Trophoblast cell (in vitro differentiated cells and primary cell): ENCODE data around the gene RSAD1.

Experiments used
- DNase-seq, 2 donors: peaks; one replicate each; pipeline ENCODE4 v3.0.0-alpha.2; 2016
- H2AFZ ChIP-seq: 2 replicates; pipeline ENCODE4 v1.6.1; 2013; ENCODE audit warnings: low read length, moderate library complexity, mild to moderate bottlenecking; ENCODE audit not compliant: insufficient read depth, poor library complexity
- H2AK5ac ChIP-seq: 2 replicates; pipeline ENCODE4 v1.6.1; 2013; ENCODE audit warnings: mild to moderate bottlenecking, low read length
- H2BK120ac ChIP-seq: 2 replicates; pipeline ENCODE4 v1.6.1; 2013; ENCODE audit warnings: low read length, mild to moderate bottlenecking, moderate library complexity; ENCODE audit not compliant: insufficient read depth, poor library complexity
- H2BK12ac ChIP-seq: 2 replicates; pipeline ENCODE4 v1.6.1; 2013; ENCODE audit warnings: mild to moderate bottlenecking, low read length, moderate library complexity
- H2BK5ac ChIP-seq: 2 replicates; pipeline ENCODE4 v1.6.1; 2013; ENCODE audit warnings: low read length, low read depth, moderate library complexity, mild to moderate bottlenecking; ENCODE audit not compliant: poor library complexity
- H3K14ac ChIP-seq: 2 replicates; pipeline ENCODE4 v1.6.1; 2013; ENCODE audit warnings: mild to moderate bottlenecking, low read length
- H3K18ac ChIP-seq: 2 replicates; pipeline ENCODE4 v1.6.1; 2013; ENCODE audit warnings: mild to moderate bottlenecking, low read length
- H3K23ac ChIP-seq: 2 replicates; pipeline ENCODE4 v1.6.1; 2013; ENCODE audit warnings: low read length
- H3K27ac ChIP-seq: 2 replicates; pipeline ENCODE4 v1.5.1; 2013; ENCODE audit warnings: low read depth, mild to moderate bottlenecking, inconsistent platforms, low read length, moderate library complexity
- H3K27me3 ChIP-seq: 2 replicates; pipeline ENCODE4 v1.6.1; 2013; ENCODE audit warnings: inconsistent platforms, mild to moderate bottlenecking, low read length, moderate library complexity; ENCODE audit not compliant: insufficient read depth
- H3K36me3 ChIP-seq, 2 experiments: 1 replicate in 1 of 2; 2 replicates in 1 of 2; pipeline ENCODE4 v1.6.1; 2013; ENCODE audit warnings: low read length in 2 of 2, mild to moderate bottlenecking in 2 of 2, moderate library complexity in 1 of 2; ENCODE audit not compliant: insufficient read depth in 2 of 2, control insufficient read depth in 1 of 2
- H3K4ac ChIP-seq: 2 replicates; pipeline ENCODE4 v1.6.1; 2013; ENCODE audit warnings: low read depth, mild to moderate bottlenecking, low read length, moderate library complexity
- H3K4me1 ChIP-seq, 2 experiments: 1 replicate in 1 of 2; 2 replicates in 1 of 2; pipeline ENCODE4 v1.6.1; 2013; ENCODE audit warnings: low read length in 2 of 2, mild to moderate bottlenecking in 2 of 2, moderate library complexity in 1 of 2; ENCODE audit not compliant: insufficient read depth in 2 of 2, control insufficient read depth in 1 of 2
- H3K4me2 ChIP-seq: 2 replicates; pipeline ENCODE4 v1.6.1; 2013; ENCODE audit warnings: inconsistent platforms, mild to moderate bottlenecking, low read length, moderate library complexity
- H3K4me3 ChIP-seq: 2 replicates; pipeline ENCODE4 v1.5.1; 2013; ENCODE audit warnings: mild to moderate bottlenecking, low read depth, low read length, inconsistent platforms
- H3K79me1 ChIP-seq: one replicate; pipeline ENCODE4 v1.6.1; 2013; ENCODE audit warnings: low read length
- H3K79me2 ChIP-seq: 2 replicates; pipeline ENCODE4 v1.6.1; 2013; ENCODE audit warnings: low read length, mild to moderate bottlenecking; ENCODE audit not compliant: control insufficient read depth, insufficient read depth, poor library complexity
- H3K9ac ChIP-seq: 2 replicates; pipeline ENCODE4 v1.6.1; 2013; ENCODE audit warnings: mild to moderate bottlenecking, low read length
- H3K9me3 ChIP-seq: 2 replicates; pipeline ENCODE4 v1.6.1; 2013; ENCODE audit warnings: low read depth, mild to moderate bottlenecking, control low read depth, inconsistent platforms, low read length; ENCODE audit not compliant: insufficient read depth
- H4K12ac ChIP-seq: 2 replicates; pipeline ENCODE4 v1.6.1; 2013; ENCODE audit warnings: low read depth, mild to moderate bottlenecking, low read length, moderate library complexity
- H4K8ac ChIP-seq: 2 replicates; pipeline ENCODE4 v1.6.1; 2013; ENCODE audit warnings: low read depth, mild to moderate bottlenecking, low read length, moderate library complexity
- H4K91ac ChIP-seq: one replicate; pipeline ENCODE4 v1.6.1; 2013; ENCODE audit warnings: low read depth, mild to moderate bottlenecking, low read length, moderate library complexity
- WGBS: extraction: QIAGEN DNeasy Blood & Tissue Kit; methylation state at CpG from one replicate; pipeline ENCODE4 v1.1.7; 2013; ENCODE audit warnings: missing lambda C conversion rate; ENCODE audit not compliant: insufficient read length, insufficient coverage; ENCODE audit errors: extremely low coverage; 5-methylcytosine and 5-hydroxymethylcytosine counted together

Gene RSAD1

GRCh38 chr17:50532452-50533024 lies 53.9 kb downstream of the RSAD1 start, which contains the start of gene EPN3:
Gene EPN3 (plus strand): TSS chr17:50532735. CDS start chr17:50536557, 3,822 bp downstream.
- Histone ChIP-seq H2BK120ac (peak within 1 kb of the TSS; percentile 49), H3K18ac (peak within 1 kb of the TSS; percentile 72), H2AK5ac (peak within 1 kb of the TSS; percentile 17), H3K14ac (peak within 1 kb of the TSS; percentile 54), H3K4me3 (peak within 1 kb of the TSS; percentile 72), H3K36me3 (peaks cover 12 to 15% of the 10 kb centered on the region in 2 experiments), H3K4me2 (peak within 1 kb of the TSS; percentile 88), H3K23ac (no peak within 1 kb of the TSS), H2BK12ac (peak within 1 kb of the TSS; percentile 63), H3K4ac (peak within 1 kb of the TSS; percentile 20), H3K27ac (peak within 1 kb of the TSS; percentile 50), H2BK5ac (peak within 1 kb of the TSS; percentile 43), H3K27me3 (no peaks in the 10 kb centered on the region), H3K9ac (peak within 1 kb of the TSS; percentile 67), H3K4me1 (peaks cover 31 to 35% of the 10 kb centered on the region in 2 experiments), H3K79me2 (peaks cover 5% of the 10 kb centered on the region), H4K8ac (peak within 1 kb of the TSS; percentile 74), H3K9me3 (no peaks in the 10 kb centered on the region), H3K79me1 (peaks cover 22% of the 10 kb centered on the region), H2AFZ (peak within 1 kb of the TSS; percentile 50), H4K12ac (peak within 1 kb of the TSS; percentile 10), H4K91ac (peak within 1 kb of the TSS; percentile 82)
- peak; percentile 64 to 76 for DNase-seq
- WGBS: no CpG with 5 or more reads among the region's 21 CpGs

GRCh38 chr17:50533185-50533584 lies 54.5 kb downstream of the RSAD1 start:
- Histone ChIP-seq H3K4me1 (peaks cover 31 to 35% of the 10 kb centered on the region in 2 experiments), H2BK120ac (no peak overlapping the region), H3K27me3 (no peaks in the 10 kb centered on the region), H3K79me1 (peaks cover 22% of the 10 kb centered on the region), H2AFZ (no peak overlapping the region), H3K9ac (no peak overlapping the region), H2BK12ac (no peak overlapping the region), H2AK5ac (no peak overlapping the region), H3K4ac (no peak overlapping the region), H3K9me3 (no peaks in the 10 kb centered on the region), H3K4me2 (peak overlapping the region; percentile 88), H4K12ac (no peak overlapping the region), H3K14ac (peak overlapping the region; percentile 41), H3K23ac (no peak overlapping the region), H2BK5ac (no peak overlapping the region), H4K91ac (peak overlapping the region; percentile 82), H3K18ac (peak overlapping the region; percentile 72), H3K27ac (peak overlapping the region; percentile 31), H3K36me3 (peaks cover 18 to 20% of the 10 kb centered on the region in 2 experiments), H4K8ac (no peak overlapping the region), H3K4me3 (peak overlapping the region; percentile 72), H3K79me2 (peaks cover 5% of the 10 kb centered on the region)
- no peak for DNase-seq
- WGBS: no CpG with 5 or more reads among the region's 5 CpGs

GRCh38 chr17:50533720-50534148 lies 55.1 kb downstream of the RSAD1 start:
- Histone ChIP-seq H3K4me2 (peak overlapping the region; percentile 88), H3K4me3 (peak overlapping the region; percentile 72), H3K9ac (peak overlapping the region; percentile 10), H3K27me3 (no peaks in the 10 kb centered on the region), H3K9me3 (no peaks in the 10 kb centered on the region), H2AK5ac (peak overlapping the region; percentile 72), H2BK12ac (peak overlapping the region; percentile 75), H3K23ac (no peak overlapping the region), H3K36me3 (peaks cover 22 to 25% of the 10 kb centered on the region in 2 experiments), H3K27ac (peak overlapping the region; percentile 31), H3K4ac (peak overlapping the region; percentile 71), H4K8ac (peak overlapping the region; percentile 9), H3K79me1 (peaks cover 22% of the 10 kb centered on the region), H3K18ac (peak overlapping the region; percentile 72), H3K14ac (peak overlapping the region; percentile 41), H3K4me1 (peaks cover 31 to 35% of the 10 kb centered on the region in 2 experiments), H3K79me2 (peaks cover 5% of the 10 kb centered on the region), H2BK5ac (peak overlapping the region; percentile 23), H2AFZ (no peak overlapping the region), H4K91ac (peak overlapping the region; percentile 36), H2BK120ac (peak overlapping the region; percentile 12), H4K12ac (no peak overlapping the region)
- no peak for DNase-seq
- no CpG with 5 or more reads among the region's 17 CpGs for WGBS

- Histone ChIP-seq H4K91ac (peak overlapping the region; percentile 90), H3K27ac (peak overlapping the region; percentile 40), H3K27me3 (no peaks in the 10 kb centered on the region), H3K4me1 (peaks cover 31 to 35% of the 10 kb centered on the region in 2 experiments), H3K4me3 (no peak overlapping the region), H3K36me3 (peaks cover 26 to 31% of the 10 kb centered on the region in 2 experiments), H2BK12ac (peak overlapping the region; percentile 66), H3K18ac (peak overlapping the region; percentile 83), H4K8ac (peak overlapping the region; percentile 51), H3K9ac (no peak overlapping the region), H2AK5ac (peak overlapping the region; percentile 30), H3K9me3 (no peaks in the 10 kb centered on the region), H3K79me1 (peaks cover 22% of the 10 kb centered on the region), H3K23ac (no peak overlapping the region), H3K79me2 (peaks cover 5% of the 10 kb centered on the region), H2BK120ac (peak overlapping the region; percentile 74), H4K12ac (peak overlapping the region; percentile 26), H3K4me2 (peak overlapping the region; percentile 88), H3K4ac (peak overlapping the region; percentile 67), H2AFZ (peak overlapping the region; percentile 48), H2BK5ac (peak overlapping the region; percentile 23), H3K14ac (peak overlapping the region; percentile 76)
- no CpG with 5 or more reads among the region's 24 CpGs for WGBS
- DNase-seq: peak; percentile 69 to 70
Observed at GRCh38 chr17:50534222-50534978, 55.7 kb downstream of the RSAD1 start.
